SK-N-SH (cell line): ENCODE results near the gene RLN2.
"Not testable (repeated sequence)": the region's sequence is repeated elsewhere in the genome, so short reads cannot be mapped to it uniquely, and the experiment has no call there.

Experiments used
- CTCF ChIP-seq: fragments of 200-600 bp; sonication (generic); IDR thresholded peaks from 2 replicates; pipeline ENCODE4 v1.6.1; 2017; ENCODE audit warnings: antibody characterized with exemption, mild to moderate bottlenecking, moderate library complexity
- EP300 ChIP-seq, 2 experiments: IDR thresholded peaks; 2 replicates each; pipeline versions ENCODE4 v1.4.0 to v1.6.1; 2012; ENCODE audit warnings: borderline replicate concordance in 1 of 2, low read depth in 1 of 2, low read length in 1 of 2
- FOXJ3 ChIP-seq: sonication (generic); formaldehyde crosslinking; IDR thresholded peaks from 2 replicates; pipeline ENCODE4 v1.5.1; 2020; ENCODE audit warnings: mild to moderate bottlenecking, missing genetic modification reagents
- IRF3 ChIP-seq: fragments of 150-350 bp; IDR thresholded peaks from 2 replicates; pipeline ENCODE4 v1.6.1; 2016; ENCODE audit warnings: mild to moderate bottlenecking, low read depth, low read length
- MAX ChIP-seq: IDR thresholded peaks from 2 replicates; pipeline ENCODE4 v1.4.0; 2012; ENCODE audit warnings: low read depth
- MXI1 ChIP-seq: IDR thresholded peaks from 2 replicates; pipeline ENCODE4 v1.6.1; 2012; ENCODE audit warnings: mild to moderate bottlenecking, low read depth, low read length, improper control_type of control experiment
- NFIC ChIP-seq: IDR thresholded peaks from 2 replicates; pipeline ENCODE4 v1.4.0; 2012; ENCODE audit warnings: borderline replicate concordance
- PBX3 ChIP-seq: IDR thresholded peaks from 2 replicates; pipeline ENCODE4; 2012
- POLR2AphosphoS5 ChIP-seq: IDR thresholded peaks from 2 replicates; pipeline ENCODE4 v1.6.1; 2012; ENCODE audit warnings: low read depth, low read length
- RCOR1 ChIP-seq: fragments of 150-350 bp; IDR thresholded peaks from 2 replicates; pipeline ENCODE4 v1.6.1; 2017; ENCODE audit warnings: antibody characterized with exemption, low read length
- REST ChIP-seq: IDR thresholded peaks from 2 replicates; pipeline ENCODE4 v1.6.1; 2012; ENCODE audit warnings: mild to moderate bottlenecking, low read depth, low read length, moderate library complexity
- SMC3 ChIP-seq: IDR thresholded peaks from 2 replicates; pipeline ENCODE4 v1.6.1; 2012; ENCODE audit warnings: low read depth, low read length, improper control_type of control experiment
- TEAD4 ChIP-seq: IDR thresholded peaks from 2 replicates; pipeline ENCODE4 v1.4.0; 2012; ENCODE audit warnings: mild to moderate bottlenecking, borderline replicate concordance; ENCODE audit not compliant: insufficient read depth

- TF ChIP-seq NFIC; MAX; CTCF; MXI1; RCOR1; POLR2AphosphoS5; IRF3; EP300 (IDR thresholded peaks at IDR 0.05; ENCODE audit: borderline replicate concordance in 1 of 2, low read depth in 1 of 2, low read length in 1 of 2); PBX3; TEAD4; SMC3; FOXJ3 (CRISPR knock-in tag): not testable (repeated sequence)
- TF ChIP-seq REST: peak; percentile 82
Measured at GRCh38 chr9:5321601-5322000, 17.1 kb upstream of the RLN2 start.
